IMR-90 (cell line): Measurements from ENCODE around the gene TAOK1. TPM values are rescaled to one million over a fixed set of nuclear protein-coding genes. Genes with fewer than 3 reads are reported as not detected.
A peak's percentile ranks its signal among the peaks of the same experiment; 100 is the strongest.

Experiments used
- ATAC-seq: fragments of 200-7000 bp; cut with Tn5 transposase; 2 replicates; pipeline ENCODE4 v1.9.1; 2020; ENCODE audit warnings: low read depth, mild to moderate bottlenecking, moderate library complexity
- BruUV-seq: library from RNA; stranded (reverse); fragments of 400-500 nt; replicated peaks from 2 replicates; lab custom pipeline; 2021; lab: Mats Ljungman, UMichigan
- CTCF ChIA-PET: fragments of 300-600 bp; formaldehyde crosslinking; extraction: SDS; loops from one replicate; lab custom pipeline; 2021; ENCODE audit warnings: antibody characterized with exemption; lab: Yijun Ruan, JAX
- POLR2A ChIA-PET: fragments of 300-600 bp; sonication (Branson Sonifier 250); formaldehyde crosslinking; loops from one replicate; lab custom pipeline; 2022; ENCODE audit warnings: antibody characterized with exemption; ENCODE audit not compliant: unreplicated experiment; lab: Charles Lee
- DNase-seq: peaks from one replicate; pipeline ENCODE4 v3.0.0; 2013
- H2AFZ ChIP-seq: replicated peaks from 2 replicates; pipeline ENCODE3; 2013; ENCODE audit warnings: low read length, mild to moderate bottlenecking; ENCODE audit not compliant: poor library complexity
- H2AK5ac ChIP-seq: 2 replicates; pipeline ENCODE4 v1.6.1; 2013; ENCODE audit warnings: low read depth, low read length, inconsistent platforms
- H2AK9ac ChIP-seq: replicated peaks from 2 replicates; pipeline ENCODE3; 2013; ENCODE audit warnings: mild to moderate bottlenecking, low read depth, low read length, moderate library complexity; ENCODE audit not compliant: poor library complexity
- H2BK120ac ChIP-seq: 2 replicates; pipeline ENCODE4 v1.6.1; 2013; ENCODE audit warnings: low read depth, low read length, inconsistent platforms
- H2BK15ac ChIP-seq: 3 replicates; pipeline ENCODE4 v1.6.1; 2013; ENCODE audit warnings: low read depth, low read length, inconsistent platforms
- H2BK20ac ChIP-seq: 2 replicates; pipeline ENCODE4 v1.6.1; 2013; ENCODE audit warnings: low read depth, mild to moderate bottlenecking, inconsistent platforms, low read length, moderate library complexity
- H2BK5ac ChIP-seq: 2 replicates; pipeline ENCODE4 v1.6.1; 2013; ENCODE audit warnings: mild to moderate bottlenecking, low read depth, low read length, inconsistent platforms; ENCODE audit not compliant: poor library complexity, severe bottlenecking
- H3K14ac ChIP-seq: replicated peaks from 2 replicates; pipeline ENCODE4 v1.6.1; 2013; ENCODE audit warnings: low read depth, low read length, inconsistent platforms
- H3K18ac ChIP-seq: 2 replicates; pipeline ENCODE4 v1.6.1; 2013; ENCODE audit warnings: low read depth, low read length, control low read depth
- H3K23ac ChIP-seq: 2 replicates; pipeline ENCODE4 v1.6.1; 2013; ENCODE audit warnings: low read depth, low read length, inconsistent platforms
- H3K27ac ChIP-seq: 2 replicates; pipeline ENCODE4 v1.5.1; 2013; ENCODE audit warnings: mild to moderate bottlenecking, control low read depth, low read length; ENCODE audit not compliant: insufficient read depth
- H3K27me3 ChIP-seq: 2 replicates; pipeline ENCODE4 v1.6.1; 2013; ENCODE audit warnings: low read length; ENCODE audit not compliant: control insufficient read depth, insufficient read depth
- H3K36me3 ChIP-seq: 2 replicates; pipeline ENCODE4 v1.6.1; 2013; ENCODE audit warnings: low read length, mixed read lengths; ENCODE audit not compliant: control insufficient read depth, insufficient read depth
- H3K4ac ChIP-seq: 2 replicates; pipeline ENCODE4 v1.6.1; 2013; ENCODE audit warnings: low read depth, low read length, inconsistent platforms
- H3K4me1 ChIP-seq: 2 replicates; pipeline ENCODE4 v1.6.1; 2013; ENCODE audit warnings: low read length, mixed read lengths; ENCODE audit not compliant: control insufficient read depth, insufficient read depth
- H3K4me2 ChIP-seq: 2 replicates; pipeline ENCODE4 v1.6.1; 2013; ENCODE audit warnings: low read depth, mild to moderate bottlenecking, control low read depth, low read length, moderate library complexity
- H3K4me3 ChIP-seq: 2 replicates; pipeline ENCODE4 v1.5.1; 2013; ENCODE audit warnings: low read depth, mild to moderate bottlenecking, control low read depth, low read length, moderate library complexity; ENCODE audit not compliant: insufficient read depth
- H3K56ac ChIP-seq: 2 replicates; pipeline ENCODE4 v1.6.1; 2013; ENCODE audit warnings: low read length, inconsistent platforms; ENCODE audit not compliant: insufficient read depth; ENCODE audit errors: extremely low read depth
- H3K79me1 ChIP-seq, 2 experiments: 2 replicates each; pipeline ENCODE4 v1.6.1; 2013; ENCODE audit warnings: low read length in 2 of 2, inconsistent platforms in 1 of 2, low read depth in 1 of 2
- H3K9ac ChIP-seq: 2 replicates; pipeline ENCODE4 v1.6.1; 2013; ENCODE audit warnings: low read depth, low read length, control low read depth
- H3K9me1 ChIP-seq: 2 replicates; pipeline ENCODE4 v1.6.1; 2013; ENCODE audit warnings: low read length, inconsistent platforms; ENCODE audit not compliant: insufficient read depth
- H3K9me3 ChIP-seq: 2 replicates; pipeline ENCODE4 v1.6.1; 2013; ENCODE audit warnings: low read length; ENCODE audit not compliant: control insufficient read depth, insufficient read depth
- H4K20me1 ChIP-seq: 2 replicates; pipeline ENCODE4 v1.6.1; 2013; ENCODE audit warnings: low read length, inconsistent platforms; ENCODE audit not compliant: insufficient read depth
- H4K5ac ChIP-seq: 2 replicates; pipeline ENCODE4 v1.6.1; 2013; ENCODE audit warnings: mild to moderate bottlenecking, low read depth, low read length, control low read depth
- H4K8ac ChIP-seq, 2 experiments: 2 replicates each; pipeline ENCODE4 v1.6.1; 2013; ENCODE audit warnings: low read depth in 2 of 2, low read length in 2 of 2, control low read depth in 1 of 2, inconsistent platforms in 1 of 2
- H4K91ac ChIP-seq: 2 replicates; pipeline ENCODE4 v1.6.1; 2013; ENCODE audit warnings: low read depth, low read length, inconsistent platforms; ENCODE audit not compliant: insufficient read depth
- CEBPB ChIP-seq: IDR thresholded peaks from 2 replicates; pipeline ENCODE4 v1.6.1; 2012; ENCODE audit warnings: low read depth, low read length, improper control_type of control experiment
- MXI1 ChIP-seq: IDR thresholded peaks from 2 replicates; pipeline ENCODE4 v1.6.1; 2012; ENCODE audit warnings: low read depth, mild to moderate bottlenecking, low read length, moderate library complexity, borderline replicate concordance
- WGBS, 2 experiments: methylation state at CpG; one replicate each; pipeline versions ENCODE4 v1.1.5 to v1.1.7; 2013; ENCODE audit warnings: missing lambda C conversion rate in 2 of 2; ENCODE audit not compliant: insufficient read length in 1 of 2; ENCODE audit errors: extremely low coverage in 2 of 2; 5-methylcytosine and 5-hydroxymethylcytosine counted together
- dilution Hi-C: fragments of 300-500 bp; cut with HindIII; formaldehyde crosslinking; loops from one replicate; pipeline ENCODE4 v1.14.3; 2018; ENCODE audit warnings: low sequenced_read_pairs; ENCODE audit not compliant: unreplicated experiment
- in situ Hi-C: fragments of 300-500 bp; cut with MboI; formaldehyde crosslinking; loops from 3 replicates; pipeline ENCODE4 v1.14.3; 2019; ENCODE audit warnings: low sequenced_read_pairs, inconsistent platforms, mixed read lengths
- intact Hi-C: fragments of 100-400 bp; cut with micrococcal nuclease; formaldehyde crosslinking; loops from 2 replicates; pipeline ENCODE4 v1.10.0; 2022
- polyA plus RNA-seq, 3 experiments: library from polyadenylated mRNA; depleted of rRNA; stranded (reverse); fragments of >200 nt; gene quantifications; 2 replicates each; pipeline ENCODE4 v1.2.3, GENCODE V29; 2012; ENCODE audit warnings: low replicate concordance in 1 of 3
- total RNA-seq: library from RNA; depleted of rRNA; stranded (reverse); fragments of >200 nt; gene quantifications from 2 replicates; pipeline ENCODE4 v1.2.3, GENCODE V29; 2012

The TAOK1 gene
- total and polyA plus RNA-seq, 2 of the 4 experiments (the other 2 are of a cell fraction) = 9.8 to 91.8 TPM

DNA sequence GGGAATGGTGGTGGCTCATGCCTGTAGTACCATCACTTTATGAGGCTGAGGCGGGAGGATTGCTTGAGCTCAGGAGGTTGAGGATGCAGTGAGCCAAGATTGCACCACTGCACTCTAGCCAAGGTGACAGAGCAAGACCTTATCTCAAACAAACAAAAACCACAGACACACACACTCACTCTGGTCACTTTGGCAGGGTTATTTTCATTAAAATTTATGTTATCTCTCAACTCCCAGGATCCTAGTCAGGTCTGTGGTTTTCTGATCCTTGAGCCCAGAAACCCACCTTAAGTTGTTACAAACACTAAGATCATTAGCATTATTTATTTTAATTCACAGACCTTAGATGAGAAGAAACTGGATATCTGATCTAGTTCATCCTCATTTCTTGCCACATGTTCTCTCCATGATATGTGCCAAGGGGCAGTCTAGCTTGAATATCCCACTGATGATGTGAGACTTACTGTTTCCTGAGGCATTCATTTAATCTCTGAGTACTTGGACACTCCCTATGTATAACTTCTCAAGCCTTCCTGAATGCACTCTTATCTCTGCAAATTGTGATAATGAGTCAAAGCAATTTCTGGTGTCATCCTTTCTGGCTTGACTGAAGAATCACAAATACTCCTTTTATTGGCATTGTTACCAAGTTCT lies 167.0 kb downstream of the TAOK1 start:
- H3K18ac ChIP-seq = no peak overlapping the region
- no peak overlapping the region for H4K8ac ChIP-seq
- in situ Hi-C loops (no loop called here), dilution Hi-C loops (no loop called here), intact Hi-C loops (no loop called here)
- H3K79me1 ChIP-seq = no peaks in the 10 kb centered on the region
- no peak overlapping the region for H3K9ac ChIP-seq
- H3K9me3 ChIP-seq = no peaks in the 10 kb centered on the region
- DNase-seq (peak; percentile 62), ATAC-seq (peak; percentile 67)
- peaks cover 1% of the 10 kb centered on the region for H3K4me1 ChIP-seq
- H4K5ac ChIP-seq = no peak overlapping the region
- H2BK20ac ChIP-seq = no peak overlapping the region
- no peak overlapping the region for H3K4me2 ChIP-seq
- no peak overlapping the region for H3K56ac ChIP-seq
- H3K14ac ChIP-seq = no peak overlapping the region
- H3K36me3 ChIP-seq = peaks cover 1% of the 10 kb centered on the region; the same call in 1 of the 2 replicates
- no peak overlapping the region for H4K91ac ChIP-seq
- no peak overlapping the region for H2BK5ac ChIP-seq
- CTCF ChIA-PET = interaction anchor here (1.0 kb wide), 1 partner anchor 187 kb away, joined by 3 read pairs; no protein-coding TSS in a partner anchor
- no peak overlapping the region for H3K27ac ChIP-seq
- POLR2A ChIA-PET = interaction anchor here (0.7 kb wide), 1 partner anchor 8 kb away, joined by 4 read pairs; no protein-coding TSS in a partner anchor
- BruUV-seq = no TSS peak
- H2AK5ac ChIP-seq = no peak overlapping the region
- H3K4me3 ChIP-seq = no peak overlapping the region
- H3K9me1 ChIP-seq = no peaks in the 10 kb centered on the region
- no CpG with 5 or more reads among the region's 1 CpG for WGBS, 2 experiments
- H3K23ac ChIP-seq = no peak overlapping the region
- no peaks in the 10 kb centered on the region for H3K27me3 ChIP-seq
- no peak overlapping the region for H2AFZ ChIP-seq
- no peak overlapping the region for H3K4ac ChIP-seq
- H2BK120ac ChIP-seq = no peak overlapping the region
- H2BK15ac ChIP-seq = no peak overlapping the region
- no peak overlapping the region for H2AK9ac ChIP-seq
- H4K20me1 ChIP-seq = no peaks in the 10 kb centered on the region; the same call in 1 of the 2 replicates
- TF ChIP-seq CEBPB (peak; percentile 65), MXI1 (no peak)
